GM21786 (cell line): ENCODE measurements around the gene KIF11.

ENCODE experiments used
- ATAC-seq: cut with Tn5 transposase; IDR thresholded peaks from one replicate; pipeline ENCODE4 v1.9.1; 2021; ENCODE audit not compliant: unreplicated experiment

The KIF11 gene

GRCh38 chr10:92667078-92667477 lies 74.1 kb downstream of the KIF11 start:
- ATAC-seq = no peak

GRCh38 chr10:92677708-92678107 lies 84.8 kb downstream of the KIF11 start:
- ATAC-seq = no peak

- ATAC-seq = no peak
These were observed 85.3 kb downstream of the KIF11 start for GRCh38 chr10:92678206-92678605.

- no peak for ATAC-seq
These were observed 88.4 kb downstream of the KIF11 start for GRCh38 chr10:92681306-92681834.

- no peak for ATAC-seq
These were observed 95.6 kb downstream of the KIF11 start for GRCh38 chr10:92688573-92688926.

GRCh38 chr10:92688927-92689662 lies 96.2 kb downstream of the KIF11 start:
- ATAC-seq = peak; percentile 26

GRCh38 chr10:92689663-92690210 lies 96.8 kb downstream of the KIF11 start, which contains the start of gene HHEX:
HHEX (plus strand) TSS chr10:92689955; CDS start chr10:92689987, 32 bp downstream.
- ATAC-seq = peak; percentile 40

- no peak for ATAC-seq
These were observed 97.4 kb downstream of the KIF11 start for GRCh38 chr10:92690211-92690914.

- ATAC-seq = no peak
These were observed 98.1 kb downstream of the KIF11 start for GRCh38 chr10:92690915-92691590.

- ATAC-seq = no peak
These were observed 98.7 kb downstream of the KIF11 start for GRCh38 chr10:92691591-92692079.

GRCh38 chr10:92692080-92692671 lies 99.2 kb downstream of the KIF11 start:
- no peak for ATAC-seq

GRCh38 chr10:92692697-92693533 lies 100.0 kb downstream of the KIF11 start:
- ATAC-seq = no peak

GRCh38 chr10:92693534-92693893 lies 100.6 kb downstream of the KIF11 start:
- ATAC-seq = no peak

GRCh38 chr10:92695679-92696605 lies 103.0 kb downstream of the KIF11 start:
- no peak for ATAC-seq

GRCh38 chr10:92696606-92697383 lies 103.9 kb downstream of the KIF11 start:
- ATAC-seq = no peak

- ATAC-seq = no peak
These were observed 105.0 kb downstream of the KIF11 start for GRCh38 chr10:92697663-92698511.

- ATAC-seq = no peak
These were observed 106.2 kb downstream of the KIF11 start for GRCh38 chr10:92699193-92699517.
